ENCODE results near the gene TMEM53. TPM values are rescaled to one million over a fixed set of nuclear protein-coding genes. Genes with fewer than 3 reads are reported as not detected.

Gene TMEM53
- total and polyA plus RNA-seq, 2 experiments from 2014 or later: 6.9 to 37.4 TPM

DNA sequence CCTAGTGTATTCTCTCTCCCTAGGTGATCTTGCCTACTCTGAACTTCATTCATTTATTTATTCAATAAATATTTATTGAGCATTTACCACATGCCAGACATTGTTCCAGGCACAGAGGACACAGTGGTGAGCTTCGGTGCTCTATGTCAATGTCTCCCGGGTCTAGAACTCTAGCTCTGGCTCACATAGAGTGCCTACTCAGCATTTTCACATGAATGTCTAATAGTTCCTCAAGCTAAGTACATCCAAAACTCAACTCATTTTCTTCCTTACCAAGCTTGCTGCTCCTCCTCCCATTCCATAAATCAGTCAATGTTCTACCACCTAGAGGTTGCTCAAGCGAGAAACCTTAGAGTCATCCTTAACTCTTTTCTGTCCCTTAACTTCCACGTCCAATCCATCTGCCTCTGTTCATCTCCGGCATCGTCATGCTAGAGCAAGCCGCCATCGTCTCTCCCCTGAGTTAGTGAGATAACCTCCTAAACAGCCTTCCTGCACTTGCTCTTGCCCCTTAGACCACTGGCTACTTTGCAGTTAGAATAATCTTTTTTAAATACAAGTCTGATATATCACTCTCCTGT is 67.5 kb downstream of the TMEM53 start:
- 84% methylated on average over 8 of the region's 8 CpGs for WGBS (ENCODE audit: low lambda C conversion rate, missing lambda C conversion rate)

DNA sequence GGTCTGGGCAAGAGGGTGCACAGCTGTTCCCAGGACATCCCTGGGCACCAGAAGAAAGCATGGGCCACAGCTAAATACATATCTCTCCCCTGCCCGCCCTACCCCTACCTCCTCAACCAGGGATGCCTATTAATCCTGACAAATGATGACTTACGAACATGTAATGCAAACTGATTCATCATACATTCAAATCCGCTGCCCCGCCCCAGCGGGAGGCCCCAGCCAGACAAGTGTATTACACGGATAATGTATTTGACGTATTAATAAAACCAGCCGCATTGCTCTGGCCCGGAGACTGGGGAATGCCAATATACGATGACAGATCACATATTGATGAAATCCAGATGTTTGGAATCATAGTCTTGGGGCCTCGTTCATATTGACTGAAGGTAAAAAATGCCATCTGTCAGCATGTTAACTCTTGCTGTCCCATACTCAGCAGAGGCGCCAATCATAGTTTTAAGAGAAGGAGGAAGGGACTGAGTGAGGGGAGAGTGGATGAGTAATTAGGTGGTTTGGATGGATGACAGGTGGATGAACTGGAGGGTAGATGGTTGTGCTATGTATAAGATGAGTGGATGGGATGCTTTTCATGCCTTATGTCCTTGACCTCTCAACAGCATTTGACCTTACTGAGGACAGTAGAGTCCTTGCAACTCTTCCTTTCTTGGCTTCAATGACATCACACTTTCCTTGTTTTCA is 68.2 kb downstream of the TMEM53 start:
- no peaks in the 10 kb centered on the region for H3K36me3 ChIP-seq (replicated peaks; ENCODE audit: insufficient read depth, low read depth)
- no peak overlapping the region for H3K4me2 ChIP-seq
- no peak overlapping the region for H2AFZ ChIP-seq
- H3K27me3 ChIP-seq: peaks cover 15% of the 10 kb centered on the region
- H3K79me2 ChIP-seq: no peaks in the 10 kb centered on the region
- 76% methylated on average over 12 of the region's 12 CpGs for WGBS (ENCODE audit: low lambda C conversion rate, missing lambda C conversion rate)
- H4K20me1 ChIP-seq (ENCODE audit: insufficient read depth, poor library complexity, severe bottlenecking): no peaks in the 10 kb centered on the region
- no peaks in the 10 kb centered on the region for H3K9me2 ChIP-seq (replicated peaks; ENCODE audit: insufficient read depth)
- H3K4me3 ChIP-seq: no peak overlapping the region
- TF ChIP-seq EZH2phosphoT487 (IDR thresholded peaks at IDR 0.05; ENCODE audit: low read depth, severe bottlenecking, unreplicated experiment) (no peak), EZH2 (IDR thresholded peaks at IDR 0.05; ENCODE audit: borderline replicate concordance) (no peak), CTCF (IDR thresholded peaks at IDR 0.05; ENCODE audit: poor library complexity) (no peak)
- H3K4me1 ChIP-seq (ENCODE audit: insufficient read depth): no peaks in the 10 kb centered on the region
- no peak overlapping the region for H3K27ac ChIP-seq
- DNase-seq (ENCODE audit: low spot score): no peak
- H3K9me3 ChIP-seq (ENCODE audit: low read depth): no peaks in the 10 kb centered on the region

More for the DNA sequence above, 67.5 kb downstream of the TMEM53 start:
- no peak overlapping the region for H2AFZ ChIP-seq
- H3K27me3 ChIP-seq: peaks cover 9% of the 10 kb centered on the region
- H3K27ac ChIP-seq: no peak overlapping the region
- no peaks in the 10 kb centered on the region for H3K79me2 ChIP-seq
- H4K20me1 ChIP-seq (ENCODE audit: insufficient read depth, poor library complexity, severe bottlenecking): no peaks in the 10 kb centered on the region
- no peaks in the 10 kb centered on the region for H3K9me2 ChIP-seq (replicated peaks; ENCODE audit: insufficient read depth)
- no peaks in the 10 kb centered on the region for H3K9me3 ChIP-seq (ENCODE audit: low read depth)
- DNase-seq (ENCODE audit: low spot score): no peak
- H3K4me2 ChIP-seq: no peak overlapping the region
- H3K4me1 ChIP-seq (ENCODE audit: insufficient read depth): no peaks in the 10 kb centered on the region
- no peak for TF ChIP-seq EZH2 (IDR thresholded peaks at IDR 0.05; ENCODE audit: borderline replicate concordance)
- TF ChIP-seq EZH2phosphoT487 (IDR thresholded peaks at IDR 0.05; ENCODE audit: low read depth, severe bottlenecking, unreplicated experiment): no peak
- no peak for TF ChIP-seq CTCF (IDR thresholded peaks at IDR 0.05; ENCODE audit: poor library complexity)
- no peaks in the 10 kb centered on the region for H3K36me3 ChIP-seq (replicated peaks; ENCODE audit: insufficient read depth, low read depth)
- no peak overlapping the region for H3K4me3 ChIP-seq

DNA sequence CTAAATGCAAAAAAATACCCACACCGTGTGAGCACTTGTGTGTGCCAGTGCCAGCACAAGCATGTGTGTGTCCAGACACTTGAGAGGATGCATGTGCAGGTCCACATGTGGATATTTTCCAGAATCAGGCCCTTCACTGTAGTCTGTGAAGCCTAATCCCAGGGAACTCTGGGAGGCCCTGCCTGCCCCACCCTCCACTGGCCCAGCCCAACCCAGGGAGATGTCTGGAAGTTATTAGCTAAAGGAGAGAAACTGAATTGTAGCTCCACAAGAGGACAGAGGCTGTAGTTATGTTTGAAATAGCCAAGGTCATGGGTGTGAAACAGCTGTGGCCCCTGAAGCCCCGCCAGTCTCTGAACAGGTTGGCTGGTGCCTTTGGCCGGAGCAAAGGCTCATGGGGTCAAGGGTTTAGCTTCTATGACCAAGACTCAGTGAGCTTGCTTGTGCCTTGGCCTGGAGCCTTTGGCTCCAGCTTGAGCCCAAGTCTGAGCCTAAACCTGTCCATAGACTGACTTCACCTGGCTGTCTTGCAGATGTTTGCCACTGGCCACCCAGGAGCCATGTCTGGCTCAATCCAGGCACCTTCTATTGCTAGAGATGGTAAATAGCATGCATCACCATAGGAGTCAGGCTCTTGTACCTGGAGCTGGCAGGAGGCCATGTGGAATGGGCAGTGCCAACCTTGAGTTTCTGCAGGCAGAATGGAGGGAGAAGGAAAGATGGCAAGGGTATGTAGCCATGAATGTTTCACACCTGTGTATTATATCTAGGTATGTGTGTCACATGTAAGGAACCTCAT is 69.9 kb downstream of the TMEM53 start:
- Histone ChIP-seq H2AFZ (no peak overlapping the region), H3K36me3 (replicated peaks; ENCODE audit: insufficient read depth, low read depth) (no peaks in the 10 kb centered on the region), H4K20me1 (ENCODE audit: insufficient read depth, poor library complexity, severe bottlenecking) (no peaks in the 10 kb centered on the region), H3K9me3 (ENCODE audit: low read depth) (no peaks in the 10 kb centered on the region), H3K27me3 (peaks cover 28% of the 10 kb centered on the region), H3K79me2 (no peaks in the 10 kb centered on the region), H3K4me3 (no peak overlapping the region), H3K4me2 (no peak overlapping the region), H3K9me2 (replicated peaks; ENCODE audit: insufficient read depth) (no peaks in the 10 kb centered on the region), H3K27ac (no peak overlapping the region), H3K4me1 (ENCODE audit: insufficient read depth) (no peaks in the 10 kb centered on the region)
- TF ChIP-seq EZH2phosphoT487 (IDR thresholded peaks at IDR 0.05; ENCODE audit: low read depth, severe bottlenecking, unreplicated experiment) (no peak), CTCF (IDR thresholded peaks at IDR 0.05; ENCODE audit: poor library complexity) (no peak), EZH2 (IDR thresholded peaks at IDR 0.05; ENCODE audit: borderline replicate concordance) (no peak)
- DNase-seq (ENCODE audit: low spot score): no peak
- WGBS (ENCODE audit: low lambda C conversion rate, missing lambda C conversion rate): 81% methylated on average over 3 of the region's 3 CpGs

Measured in hepatocyte (in vitro differentiated cells).